GM12892 (cell line): Measurements from ENCODE around the gene SETD3.

ENCODE experiments used
- DNase-seq: peaks from one replicate; pipeline ENCODE4 v3.0.0; 2011; ENCODE audit not compliant: insufficient read length
- FAIRE-seq: peaks from 2 replicates; lab custom pipeline; 2011; peaks lifted over from hg19 to GRCh38; lab: Jason Lieb, UNC
- POLR2A ChIP-seq: IDR thresholded peaks from 2 replicates; pipeline ENCODE4 v1.6.1; 2011; ENCODE audit warnings: low read depth, low read length, control low read depth
- POLR2AphosphoS5 ChIP-seq: IDR thresholded peaks from 2 replicates; pipeline ENCODE4 v1.6.1; 2011; ENCODE audit warnings: low read depth, low read length, control low read depth
- TAF1 ChIP-seq: IDR thresholded peaks from 2 replicates; pipeline ENCODE4 v1.6.1; 2011; ENCODE audit warnings: low read depth, mild to moderate bottlenecking, control low read depth, low read length, borderline replicate concordance

The SETD3 gene

GRCh38 chr14:99389174-99389826, 91.4 kb downstream of the SETD3 start:
- TF ChIP-seq TAF1 (no peak), POLR2AphosphoS5 (no peak), POLR2A (no peak)
- FAIRE-seq = no peak
- DNase-seq = peak; percentile 50

DNA sequence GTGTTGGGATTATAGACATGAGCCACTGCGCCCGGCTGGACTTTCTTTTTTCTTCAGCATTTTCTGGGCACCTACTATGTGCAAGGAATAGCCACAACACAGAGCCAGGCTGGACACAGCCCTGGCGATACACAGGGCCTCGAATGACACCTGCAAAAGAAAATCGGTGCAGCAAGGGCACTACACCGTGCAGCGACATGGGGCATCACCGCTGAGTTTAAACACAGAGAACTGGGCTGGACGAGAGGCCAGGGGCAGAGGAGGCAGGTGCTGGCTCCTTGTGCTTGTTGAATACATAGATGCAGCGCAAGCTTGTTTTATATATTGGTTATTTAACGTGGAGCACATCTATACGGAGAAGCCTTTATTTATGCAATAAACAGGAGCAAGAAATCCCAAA, 92.4 kb downstream of the SETD3 start:
- FAIRE-seq (no peak), DNase-seq (no peak)
- no peak for TF ChIP-seq TAF1
- no peak for TF ChIP-seq POLR2AphosphoS5
- no peak for TF ChIP-seq POLR2A

GRCh38 chr14:99387880-99388279, 92.8 kb downstream of the SETD3 start:
- TF ChIP-seq POLR2AphosphoS5 (no peak), TAF1 (no peak), POLR2A (no peak)
- FAIRE-seq (no peak), DNase-seq (no peak)

GRCh38 chr14:99384450-99385417, 95.9 kb downstream of the SETD3 start:
- no peak for FAIRE-seq
- DNase-seq = no peak
- TF ChIP-seq POLR2A (no peak), TAF1 (no peak), POLR2AphosphoS5 (no peak)

GRCh38 chr14:99383472-99384449, 96.9 kb downstream of the SETD3 start:
- TF ChIP-seq POLR2AphosphoS5 (no peak), TAF1 (no peak), POLR2A (no peak)
- FAIRE-seq = no peak
- no peak for DNase-seq

DNA sequence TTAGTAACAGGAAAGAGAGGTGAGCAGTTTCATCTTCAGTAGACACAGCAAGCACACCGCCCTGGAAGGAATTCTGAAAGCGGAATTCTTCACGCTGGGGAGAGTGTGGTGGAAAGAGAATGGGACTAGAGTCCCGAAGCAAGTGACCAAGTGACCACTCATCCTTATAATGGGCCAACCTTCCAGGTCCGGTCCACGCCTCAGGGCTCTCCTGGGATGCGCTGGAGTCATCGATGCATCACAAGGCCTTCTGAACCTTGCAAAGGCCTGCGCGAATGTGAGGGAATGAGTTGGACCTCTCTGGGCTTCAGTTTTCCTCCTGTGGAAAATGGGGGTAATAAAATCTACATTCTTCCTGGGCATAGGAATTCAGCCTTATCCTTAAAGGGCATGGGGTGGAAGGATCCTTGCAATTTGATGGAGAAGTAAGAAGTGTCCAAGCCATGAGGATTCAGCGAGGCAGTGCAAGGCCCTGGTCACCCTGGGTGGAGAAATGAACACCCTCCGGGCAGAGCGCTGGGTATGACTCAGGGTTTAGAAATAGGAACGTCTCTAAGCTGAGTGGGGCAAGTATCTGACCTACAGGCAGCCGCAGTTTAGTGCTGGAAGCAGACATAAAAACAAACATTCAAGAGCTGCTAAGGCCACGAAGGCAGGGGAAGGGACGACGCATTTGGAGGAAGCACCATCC, 97.7 kb downstream of the SETD3 start:
- no peak for DNase-seq
- no peak for TF ChIP-seq POLR2A
- no peak for TF ChIP-seq TAF1
- no peak for TF ChIP-seq POLR2AphosphoS5
- FAIRE-seq = no peak

DNA sequence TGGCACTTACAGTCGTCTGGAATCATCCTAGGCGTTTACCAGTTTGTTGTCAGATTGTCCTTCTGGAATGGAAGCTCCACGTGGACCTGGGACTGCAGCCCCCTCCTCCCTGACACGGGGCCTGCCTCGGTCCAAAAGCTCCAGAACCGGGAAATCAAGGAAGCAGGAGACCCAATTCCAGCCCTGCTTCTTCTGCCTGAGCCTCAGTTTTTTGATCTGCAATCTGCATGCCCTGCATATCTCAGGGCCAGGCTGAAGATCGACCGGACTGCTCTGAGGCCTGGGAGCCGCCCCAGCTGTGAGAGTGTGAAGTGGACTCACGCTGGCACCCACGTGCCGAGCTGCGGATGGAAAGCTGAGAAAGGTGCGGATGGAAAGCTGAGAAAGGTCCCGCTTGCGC, 98.6 kb downstream of the SETD3 start:
- FAIRE-seq = no peak
- no peak for DNase-seq
- TF ChIP-seq TAF1 = no peak
- no peak for TF ChIP-seq POLR2A
- TF ChIP-seq POLR2AphosphoS5 = no peak

DNA sequence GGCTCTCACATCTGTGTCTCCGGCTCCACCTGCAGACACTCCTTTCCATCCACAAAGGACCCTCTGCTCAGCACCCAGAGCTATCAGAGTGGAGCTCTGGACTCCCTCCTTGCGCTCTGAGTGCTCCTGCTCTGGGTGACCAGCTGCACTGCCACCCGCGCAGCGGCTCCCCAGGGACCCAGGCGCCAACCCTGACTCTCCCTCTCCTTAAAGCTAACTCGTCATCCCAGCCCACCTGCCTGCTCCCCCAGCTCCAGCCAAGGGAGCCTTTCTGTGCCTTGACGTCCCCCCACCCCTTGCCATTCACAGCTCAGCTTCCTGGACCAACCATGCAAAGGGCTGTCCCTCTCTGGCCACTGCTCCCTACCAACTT, 99.0 kb downstream of the SETD3 start:
- no peak for FAIRE-seq
- no peak for DNase-seq
- no peak for TF ChIP-seq POLR2AphosphoS5

DNA sequence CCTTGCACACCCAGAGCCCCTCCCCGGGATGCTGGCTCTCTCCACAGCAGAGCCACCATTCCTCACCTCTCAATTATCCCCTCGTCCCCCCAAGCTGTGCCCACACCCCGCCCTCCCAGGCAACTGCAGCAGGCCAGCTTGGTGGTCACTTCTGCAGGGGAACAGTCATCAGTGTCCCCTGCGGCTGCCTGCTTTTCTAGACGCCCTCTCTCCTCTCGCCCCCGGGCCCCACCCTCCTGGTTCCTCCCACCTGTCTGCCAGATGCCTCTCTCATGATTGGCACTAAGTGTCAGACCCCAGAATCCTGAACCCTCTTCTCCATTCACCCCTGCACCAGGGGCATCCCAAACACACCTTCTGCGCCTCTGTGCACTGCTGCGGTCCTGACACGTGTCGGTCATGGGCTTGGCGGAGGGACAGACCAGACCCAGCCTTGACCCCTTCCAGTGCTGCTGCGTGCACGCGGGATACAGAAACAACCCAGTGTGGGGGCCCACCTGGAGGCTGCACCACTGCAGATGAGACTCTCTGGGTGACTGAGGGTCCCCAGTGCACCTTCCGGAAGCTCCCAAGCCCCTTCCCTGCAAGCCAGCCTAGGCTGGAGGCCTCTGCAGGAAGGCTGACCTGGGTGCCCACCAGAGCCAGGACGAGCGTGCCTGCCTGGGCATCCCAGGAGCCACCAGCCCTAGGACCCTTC, 99.5 kb downstream of the SETD3 start:
- no peak for FAIRE-seq
- no peak for DNase-seq
- TF ChIP-seq POLR2AphosphoS5 (no peak), POLR2A (no peak), TAF1 (no peak)

- FAIRE-seq (no peak), DNase-seq (no peak)
- TF ChIP-seq TAF1 = no peak
These were observed 100.3 kb downstream of the SETD3 start for GRCh38 chr14:99380402-99380801.
